ENCODE data around the gene OLA1. TPM values are rescaled to one million over a fixed set of nuclear protein-coding genes. Genes with fewer than 3 reads are reported as not detected.

The OLA1 gene
- total and polyA plus RNA-seq, 2 of the 13 experiments (the other 11 are each of a cell fraction or from before 2014, with no cell fraction given): 153 to 241 TPM

DNA sequence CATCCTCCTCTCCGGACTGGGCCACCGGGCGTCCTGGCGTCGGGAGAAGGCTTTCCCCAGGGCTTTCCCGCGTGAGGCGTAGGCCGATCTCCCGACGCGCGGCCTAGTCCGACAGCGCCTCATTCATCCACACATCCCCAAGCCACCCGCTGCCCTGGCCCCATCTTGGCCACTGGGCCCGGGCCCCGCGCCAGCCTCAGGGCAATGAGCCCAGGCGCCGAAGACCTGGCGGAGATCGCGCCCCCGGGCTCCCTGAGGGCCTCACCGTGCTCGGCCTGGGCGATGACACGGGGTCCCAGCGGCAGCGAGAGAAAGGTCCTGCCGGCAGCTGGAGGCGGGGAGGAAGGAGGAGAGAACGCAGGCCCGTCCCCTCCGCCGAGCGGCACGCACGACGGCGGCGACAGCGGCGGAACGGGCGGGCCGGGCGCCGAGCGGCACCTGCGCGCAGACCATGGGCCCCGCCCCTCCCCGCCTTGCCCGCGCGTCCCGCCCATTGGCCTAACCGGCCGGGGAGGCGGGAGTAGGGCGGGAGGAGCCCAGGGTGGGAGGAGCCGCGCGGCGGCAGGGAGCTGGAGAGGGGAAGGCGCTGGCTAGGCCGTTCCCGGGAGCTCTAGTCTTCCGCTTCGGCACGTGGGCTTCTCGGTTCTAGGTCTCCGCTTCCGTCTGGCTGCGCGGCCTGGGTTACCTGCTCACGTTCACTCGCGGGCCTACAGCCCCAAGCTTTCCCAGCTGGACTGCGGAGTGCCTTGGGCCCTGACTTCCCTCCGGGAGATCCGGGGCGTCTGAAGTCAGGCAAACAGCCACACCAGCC, at the start of gene OLA1 (continued):
- TF ChIP-seq NONO (IDR thresholded peaks at IDR 0.05) (no peak), NONO (CRISPR knock-in tag; conservative IDR thresholded peaks at IDR 0.05) (peak; percentile 91), ZNF850 (CRISPR knock-in tag; conservative IDR thresholded peaks at IDR 0.05) (no peak), ZBTB38 (CRISPR knock-in tag; IDR thresholded peaks at IDR 0.05) (peak; percentile 84), ZNF563 (CRISPR knock-in tag; IDR thresholded peaks at IDR 0.05) (peak; percentile 95), FOXA3 (CRISPR knock-in tag; IDR thresholded peaks at IDR 0.05) (0 out of 2 replicates have a peak, but pooled peaks have one; percentile 5), TEAD2 (CRISPR knock-in tag; IDR thresholded peaks at IDR 0.05) (peak; percentile 72), ZNF772 (CRISPR knock-in tag; IDR thresholded peaks at IDR 0.05) (peak; percentile 96), ATM (IDR thresholded peaks at IDR 0.05; ENCODE audit: borderline replicate concordance) (no peak), ZFP41 (CRISPR knock-in tag; IDR thresholded peaks at IDR 0.05; ENCODE audit: borderline replicate concordance) (peak; percentile 96), IRX3 (CRISPR knock-in tag; IDR thresholded peaks at IDR 0.05; ENCODE audit: borderline replicate concordance, low read depth) (peak; percentile 89), FOXA1 (IDR thresholded peaks at IDR 0.05) (no peak), FOXA1 (CRISPR knock-in tag; IDR thresholded peaks at IDR 0.05) (no peak), ZNF589 (CRISPR knock-in tag; conservative IDR thresholded peaks at IDR 0.05) (peak; percentile 95; the same call in 1 of the 2 replicates), REXO4 (CRISPR knock-in tag; IDR thresholded peaks at IDR 0.05; ENCODE audit: borderline replicate concordance) (peak; percentile 26; the same call in 1 of the 2 replicates)
- TF ChIP-seq, protein P1, sequence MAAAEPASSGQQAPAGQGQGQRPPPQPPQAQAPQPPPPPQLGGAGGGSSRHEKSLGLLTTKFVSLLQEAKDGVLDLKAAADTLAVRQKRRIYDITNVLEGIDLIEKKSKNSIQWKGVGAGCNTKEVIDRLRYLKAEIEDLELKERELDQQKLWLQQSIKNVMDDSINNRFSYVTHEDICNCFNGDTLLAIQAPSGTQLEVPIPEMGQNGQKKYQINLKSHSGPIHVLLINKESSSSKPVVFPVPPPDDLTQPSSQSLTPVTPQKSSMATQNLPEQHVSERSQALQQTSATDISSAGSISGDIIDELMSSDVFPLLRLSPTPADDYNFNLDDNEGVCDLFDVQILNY (CRISPR knock-in tag; conservative IDR thresholded peaks at IDR 0.05): peak; percentile 17; the same call in 1 of the 2 replicates
- TF ChIP-seq, protein P2, sequence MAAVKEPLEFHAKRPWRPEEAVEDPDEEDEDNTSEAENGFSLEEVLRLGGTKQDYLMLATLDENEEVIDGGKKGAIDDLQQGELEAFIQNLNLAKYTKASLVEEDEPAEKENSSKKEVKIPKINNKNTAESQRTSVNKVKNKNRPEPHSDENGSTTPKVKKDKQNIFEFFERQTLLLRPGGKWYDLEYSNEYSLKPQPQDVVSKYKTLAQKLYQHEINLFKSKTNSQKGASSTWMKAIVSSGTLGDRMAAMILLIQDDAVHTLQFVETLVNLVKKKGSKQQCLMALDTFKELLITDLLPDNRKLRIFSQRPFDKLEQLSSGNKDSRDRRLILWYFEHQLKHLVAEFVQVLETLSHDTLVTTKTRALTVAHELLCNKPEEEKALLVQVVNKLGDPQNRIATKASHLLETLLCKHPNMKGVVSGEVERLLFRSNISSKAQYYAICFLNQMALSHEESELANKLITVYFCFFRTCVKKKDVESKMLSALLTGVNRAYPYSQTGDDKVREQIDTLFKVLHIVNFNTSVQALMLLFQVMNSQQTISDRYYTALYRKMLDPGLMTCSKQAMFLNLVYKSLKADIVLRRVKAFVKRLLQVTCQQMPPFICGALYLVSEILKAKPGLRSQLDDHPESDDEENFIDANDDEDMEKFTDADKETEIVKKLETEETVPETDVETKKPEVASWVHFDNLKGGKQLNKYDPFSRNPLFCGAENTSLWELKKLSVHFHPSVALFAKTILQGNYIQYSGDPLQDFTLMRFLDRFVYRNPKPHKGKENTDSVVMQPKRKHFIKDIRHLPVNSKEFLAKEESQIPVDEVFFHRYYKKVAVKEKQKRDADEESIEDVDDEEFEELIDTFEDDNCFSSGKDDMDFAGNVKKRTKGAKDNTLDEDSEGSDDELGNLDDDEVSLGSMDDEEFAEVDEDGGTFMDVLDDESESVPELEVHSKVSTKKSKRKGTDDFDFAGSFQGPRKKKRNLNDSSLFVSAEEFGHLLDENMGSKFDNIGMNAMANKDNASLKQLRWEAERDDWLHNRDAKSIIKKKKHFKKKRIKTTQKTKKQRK (IDR thresholded peaks at IDR 0.05; ENCODE audit: low read length): no peak
- TF ChIP-seq, protein P3, sequence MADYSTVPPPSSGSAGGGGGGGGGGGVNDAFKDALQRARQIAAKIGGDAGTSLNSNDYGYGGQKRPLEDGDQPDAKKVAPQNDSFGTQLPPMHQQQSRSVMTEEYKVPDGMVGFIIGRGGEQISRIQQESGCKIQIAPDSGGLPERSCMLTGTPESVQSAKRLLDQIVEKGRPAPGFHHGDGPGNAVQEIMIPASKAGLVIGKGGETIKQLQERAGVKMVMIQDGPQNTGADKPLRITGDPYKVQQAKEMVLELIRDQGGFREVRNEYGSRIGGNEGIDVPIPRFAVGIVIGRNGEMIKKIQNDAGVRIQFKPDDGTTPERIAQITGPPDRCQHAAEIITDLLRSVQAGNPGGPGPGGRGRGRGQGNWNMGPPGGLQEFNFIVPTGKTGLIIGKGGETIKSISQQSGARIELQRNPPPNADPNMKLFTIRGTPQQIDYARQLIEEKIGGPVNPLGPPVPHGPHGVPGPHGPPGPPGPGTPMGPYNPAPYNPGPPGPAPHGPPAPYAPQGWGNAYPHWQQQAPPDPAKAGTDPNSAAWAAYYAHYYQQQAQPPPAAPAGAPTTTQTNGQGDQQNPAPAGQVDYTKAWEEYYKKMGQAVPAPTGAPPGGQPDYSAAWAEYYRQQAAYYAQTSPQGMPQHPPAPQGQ (CRISPR knock-in tag; IDR thresholded peaks at IDR 0.05; ENCODE audit: borderline replicate concordance): no peak
- TF ChIP-seq, protein P4, sequence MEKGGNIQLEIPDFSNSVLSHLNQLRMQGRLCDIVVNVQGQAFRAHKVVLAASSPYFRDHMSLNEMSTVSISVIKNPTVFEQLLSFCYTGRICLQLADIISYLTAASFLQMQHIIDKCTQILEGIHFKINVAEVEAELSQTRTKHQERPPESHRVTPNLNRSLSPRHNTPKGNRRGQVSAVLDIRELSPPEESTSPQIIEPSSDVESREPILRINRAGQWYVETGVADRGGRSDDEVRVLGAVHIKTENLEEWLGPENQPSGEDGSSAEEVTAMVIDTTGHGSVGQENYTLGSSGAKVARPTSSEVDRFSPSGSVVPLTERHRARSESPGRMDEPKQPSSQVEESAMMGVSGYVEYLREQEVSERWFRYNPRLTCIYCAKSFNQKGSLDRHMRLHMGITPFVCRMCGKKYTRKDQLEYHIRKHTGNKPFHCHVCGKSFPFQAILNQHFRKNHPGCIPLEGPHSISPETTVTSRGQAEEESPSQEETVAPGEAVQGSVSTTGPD (CRISPR knock-in tag; IDR thresholded peaks at IDR 0.05): no peak
- TF ChIP-seq, protein P5, sequence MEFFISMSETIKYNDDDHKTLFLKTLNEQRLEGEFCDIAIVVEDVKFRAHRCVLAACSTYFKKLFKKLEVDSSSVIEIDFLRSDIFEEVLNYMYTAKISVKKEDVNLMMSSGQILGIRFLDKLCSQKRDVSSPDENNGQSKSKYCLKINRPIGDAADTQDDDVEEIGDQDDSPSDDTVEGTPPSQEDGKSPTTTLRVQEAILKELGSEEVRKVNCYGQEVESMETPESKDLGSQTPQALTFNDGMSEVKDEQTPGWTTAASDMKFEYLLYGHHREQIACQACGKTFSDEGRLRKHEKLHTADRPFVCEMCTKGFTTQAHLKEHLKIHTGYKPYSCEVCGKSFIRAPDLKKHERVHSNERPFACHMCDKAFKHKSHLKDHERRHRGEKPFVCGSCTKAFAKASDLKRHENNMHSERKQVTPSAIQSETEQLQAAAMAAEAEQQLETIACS (CRISPR knock-in tag; IDR thresholded peaks at IDR 0.05): no peak; the same call in none of the 2 replicates

Measured in HepG2 (cell line).